Measurements from ENCODE around the gene PSMA4.
"Not testable (repeated sequence)": the region's sequence is repeated elsewhere in the genome, so short reads cannot be mapped to it uniquely, and the experiment has no call there.

PSMA4 gene

DNA sequence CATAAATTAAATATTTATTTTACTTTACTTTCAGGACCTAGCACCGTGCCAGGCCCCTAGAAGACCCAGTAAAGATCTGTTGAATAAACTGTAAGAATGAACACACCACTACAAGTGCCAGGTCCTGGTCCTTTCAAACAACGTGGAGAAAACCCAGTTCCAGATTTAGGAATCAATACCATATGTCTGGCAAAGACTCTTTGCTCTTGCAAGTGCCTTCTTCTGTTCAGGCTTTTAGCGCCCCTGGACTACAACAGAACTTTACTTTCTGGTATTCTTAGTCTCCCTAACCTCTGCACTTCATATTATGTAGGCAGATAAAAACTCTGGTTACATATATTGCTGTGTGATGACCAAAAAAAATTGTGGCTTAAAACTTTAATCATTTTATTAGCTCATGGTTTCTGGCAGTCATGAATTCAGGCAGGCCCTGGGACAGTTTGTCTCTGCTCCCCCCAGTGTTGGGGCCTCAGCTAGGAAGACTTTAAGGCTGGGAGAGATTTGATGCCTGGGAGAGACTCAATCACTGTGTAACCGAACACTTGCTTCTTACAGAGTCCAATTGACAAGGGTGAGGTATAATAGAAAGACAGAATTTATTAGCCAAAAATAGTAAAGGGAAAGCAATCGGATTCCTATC lies 2.9 kb upstream of the PSMA4 start:
- DNase-seq (ENCODE audit: low spot score): no peak
- H3K27ac ChIP-seq: no peak overlapping the region
- no peak for TF ChIP-seq CTCF (conservative IDR thresholded peaks at IDR 0.05; ENCODE audit: low read depth)
- POLR2A ChIA-PET (ENCODE audit: low non-redundant PET): no interaction called here
- CTCF ChIA-PET: interaction anchor here (0.6 kb wide), 1 partner anchor 165 kb away, joined by 4 read pairs; no protein-coding TSS in a partner anchor

DNA sequence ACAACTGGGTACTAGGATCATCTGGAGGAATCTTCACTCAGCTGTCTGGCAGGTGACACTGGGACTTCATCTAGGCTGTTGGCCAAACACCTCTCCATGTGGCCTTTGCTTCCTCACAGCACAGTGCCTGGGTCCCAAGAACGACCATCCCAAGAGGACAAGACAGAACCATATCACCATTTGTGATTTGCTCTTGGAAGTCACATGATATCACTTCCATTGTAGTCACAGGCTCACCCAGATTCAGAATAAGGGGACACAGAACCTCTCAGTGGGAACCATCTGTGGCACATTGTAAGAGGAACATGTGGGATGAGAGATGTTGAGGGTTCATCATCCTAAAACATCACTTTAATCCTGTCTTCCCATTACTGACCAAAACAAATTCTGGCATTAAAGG lies 1.9 kb upstream of the PSMA4 start:
- H3K27ac ChIP-seq: no peak overlapping the region
- TF ChIP-seq CTCF (conservative IDR thresholded peaks at IDR 0.05; ENCODE audit: low read depth): no peak
- ChIA-PET CTCF (no interaction called here), POLR2A (ENCODE audit: low non-redundant PET) (no interaction called here)
- no peak for DNase-seq (ENCODE audit: low spot score)

DNA sequence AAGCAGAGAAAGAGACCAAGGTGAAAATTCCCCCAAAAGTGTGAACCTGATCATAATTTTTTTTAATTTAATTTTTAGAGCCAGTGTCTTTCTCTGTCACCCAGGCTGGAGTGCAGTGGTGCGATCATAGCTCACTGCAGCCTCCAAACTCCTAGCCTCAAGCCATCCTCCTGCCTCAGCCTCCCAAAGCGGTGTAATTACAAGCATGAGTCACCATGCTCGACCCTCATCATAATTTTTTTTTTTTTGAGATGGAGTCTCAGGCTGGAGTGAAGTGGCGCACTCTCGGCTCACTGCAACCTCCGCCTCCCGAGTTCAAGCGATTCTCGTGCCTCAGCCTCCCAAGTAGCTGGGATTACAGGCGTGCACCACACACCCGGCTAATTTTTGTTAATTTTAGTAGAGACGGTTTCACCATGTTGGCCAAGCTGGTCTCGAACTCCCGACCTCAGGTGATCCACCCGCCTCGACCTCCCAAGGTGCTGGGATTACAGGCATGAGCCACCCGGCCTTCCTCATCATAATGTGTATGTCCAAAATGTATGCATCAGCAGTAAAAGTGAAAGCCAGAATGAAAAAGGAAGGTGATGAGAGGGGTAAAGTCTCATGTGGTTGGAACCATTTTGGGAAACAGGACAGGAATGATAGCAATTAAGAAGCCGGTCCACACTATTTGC lies 642 bp upstream of the PSMA4 start:
- DNase-seq (ENCODE audit: low spot score): not testable (repeated sequence)
- ChIA-PET POLR2A (ENCODE audit: low non-redundant PET) (interaction anchor here (1.8 kb wide), 1 partner anchor 26 kb away, joined by 5 read pairs; the partner anchor contains the start of gene CHRNA5), CTCF (interaction anchor here (1.0 kb wide), 1 partner anchor 124 kb away, joined by 3 read pairs; no protein-coding TSS in a partner anchor)
- H3K27ac ChIP-seq: peak overlapping the region; percentile 86

- H3K27ac ChIP-seq: peak overlapping the region; percentile 86
- no peak for TF ChIP-seq CTCF (conservative IDR thresholded peaks at IDR 0.05; ENCODE audit: low read depth)
- POLR2A ChIA-PET (ENCODE audit: low non-redundant PET): interaction anchor here (1.8 kb wide), 1 partner anchor 24 kb away, joined by 5 read pairs; the partner anchor contains the start of gene CHRNA5
- peak; percentile 39 for DNase-seq (ENCODE audit: low spot score)
- CTCF ChIA-PET: interaction anchor here (0.6 to 0.7 kb wide), 3 partner anchors 12 to 168 kb away, joined by 3 read pairs; no protein-coding TSS in a partner anchor
These were observed 863 bp downstream of the PSMA4 start for GRCh38 chr15:78540871-78541743.

- TF ChIP-seq CTCF (conservative IDR thresholded peaks at IDR 0.05; ENCODE audit: low read depth): no peak
- no peak for DNase-seq (ENCODE audit: low spot score)
- CTCF ChIA-PET: no interaction called here
- H3K27ac ChIP-seq: no peak overlapping the region
- POLR2A ChIA-PET (ENCODE audit: low non-redundant PET): no interaction called here
These were observed 1.4 kb downstream of the PSMA4 start for GRCh38 chr15:78541744-78542034.

DNA sequence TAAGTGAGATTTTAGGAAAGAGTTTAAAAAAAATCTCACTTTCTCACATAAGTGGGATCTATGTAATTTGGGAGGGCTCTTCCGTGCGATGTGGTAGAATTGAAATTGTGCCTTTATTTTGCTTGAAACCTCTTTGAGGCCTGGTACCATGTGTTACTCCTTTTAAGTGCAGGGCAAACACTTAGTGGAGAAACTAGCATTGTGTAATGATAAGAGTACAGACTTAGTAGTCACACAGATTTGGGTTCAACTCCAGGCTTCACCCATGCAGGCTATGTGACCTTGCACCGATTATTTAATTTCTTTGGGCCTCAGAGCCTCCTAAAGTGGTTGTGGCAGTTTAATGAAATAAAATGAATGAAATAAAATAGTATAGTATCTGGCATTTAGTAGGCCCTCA lies 2.4 kb downstream of the PSMA4 start:
- ChIA-PET POLR2A (ENCODE audit: low non-redundant PET) (no interaction called here), CTCF (interaction anchor here (0.6 kb wide), 1 partner anchor 74 kb away, joined by 4 read pairs; no protein-coding TSS in a partner anchor)
- no peak for DNase-seq (ENCODE audit: low spot score)
- H3K27ac ChIP-seq: no peak overlapping the region
- no peak for TF ChIP-seq CTCF (conservative IDR thresholded peaks at IDR 0.05; ENCODE audit: low read depth)
